ENCODE measurements around the gene SLC16A13. TPM values are rescaled to one million over a fixed set of nuclear protein-coding genes. Genes with fewer than 3 reads are reported as not detected.

Gene SLC16A13
- total RNA-seq, 4 donors from 2014 or later, result 2.7 to 5.6 (median 3.6) TPM

GRCh38 chr17:6994666-6995256 is 41.1 kb upstream of the SLC16A13 start:
- peak overlapping the region in 3 of 4 donors; percentile 85 to 91 (median 87) for H3K27ac ChIP-seq
- peak overlapping the region; percentile 46 to 69 (median 60) for H3K4me3 ChIP-seq
- intact Hi-C loops (cut with DNase I), result loop anchor here (10.0 kb wide), 1 partner anchor 160 kb away; the partner anchor contains the start of gene TEKT1
- WGBS, 2 donors, result 70 to 78% methylated on average over 9 of the region's 9 CpGs
- H3K9me3 ChIP-seq, result no peaks in the 10 kb centered on the region
- peaks cover 0 to 19% (median 4%) of the 10 kb centered on the region in 3 donors for H3K36me3 ChIP-seq
- H3K4me1 ChIP-seq, result peaks cover 0 to 40% (median 12%) of the 10 kb centered on the region in 3 donors
- H3K27me3 ChIP-seq, result no peaks in the 10 kb centered on the region
- TF ChIP-seq CTCF (IDR thresholded peaks at IDR 0.05) (no peak), POLR2A (IDR thresholded peaks at IDR 0.05) (no peak)
- no peak for DNase-seq

- intact Hi-C loops (cut with DNase I), result loop anchor here (10.0 kb wide), 1 partner anchor 161 kb away; the partner anchor contains the start of gene TEKT1
- DNase-seq, result no peak
- Histone ChIP-seq H3K27ac (peak within 1 kb of the TSS; percentile 53 to 91 (median 86)), H3K9me3 (no peaks in the 10 kb centered on the region), H3K4me1 (peaks cover 0 to 40% (median 12%) of the 10 kb centered on the region in 3 donors), H3K36me3 (peaks cover 6 to 29% (median 7%) of the 10 kb centered on the region in 3 donors), H3K27me3 (no peaks in the 10 kb centered on the region), H3K4me3 (peak within 1 kb of the TSS; percentile 46 to 69 (median 60))
- TF ChIP-seq POLR2A (IDR thresholded peaks at IDR 0.05) (peak in 2 of 4 donors; percentile 57 to 75), CTCF (IDR thresholded peaks at IDR 0.05) (no peak)
- WGBS, 2 donors, result 17 to 34% methylated on average over 4 to 9 of the region's 64 CpGs
Measured at GRCh38 chr17:6995500-6996255, 40.1 kb upstream of the SLC16A13 start, which contains the start of gene ALOX12. Gene ALOX12 (plus strand): TSS chr17:6996049. CDS start chr17:6996118, 69 bp downstream.

GRCh38 chr17:6996256-6997011 is 39.4 kb upstream of the SLC16A13 start:
- H3K4me1 ChIP-seq, result peaks cover 0 to 41% (median 12%) of the 10 kb centered on the region in 3 donors
- 70 to 75% methylated on average over 16 to 17 of the region's 58 CpGs for WGBS, 2 donors
- intact Hi-C loops (cut with DNase I), result loop anchor here (10.0 kb wide), 1 partner anchor 162 kb away; the partner anchor contains the start of gene TEKT1
- H3K36me3 ChIP-seq, result peaks cover 6 to 36% (median 7%) of the 10 kb centered on the region in 3 donors
- no peak for DNase-seq
- H3K27me3 ChIP-seq, result no peaks in the 10 kb centered on the region
- TF ChIP-seq CTCF (IDR thresholded peaks at IDR 0.05), result no peak
- TF ChIP-seq POLR2A (IDR thresholded peaks at IDR 0.05), result no peak
- H3K4me3 ChIP-seq, result peak overlapping the region; percentile 46 to 69 (median 60)
- peak overlapping the region in 3 of 4 donors; percentile 85 to 91 (median 87) for H3K27ac ChIP-seq
- H3K9me3 ChIP-seq, result no peaks in the 10 kb centered on the region

- TF ChIP-seq POLR2A (IDR thresholded peaks at IDR 0.05) (no peak), CTCF (IDR thresholded peaks at IDR 0.05) (no peak)
- intact Hi-C loops (cut with DNase I), result loop anchor here (10.0 kb wide), 1 partner anchor 162 kb away; the partner anchor contains the start of gene TEKT1
- Histone ChIP-seq H3K27me3 (no peaks in the 10 kb centered on the region), H3K4me1 (peaks cover 0 to 48% (median 12%) of the 10 kb centered on the region in 3 donors), H3K36me3 (peaks cover 7 to 44% (median 10%) of the 10 kb centered on the region in 3 donors), H3K9me3 (no peaks in the 10 kb centered on the region), H3K4me3 (peak overlapping the region in 2 of 4 donors; percentile 57 to 63), H3K27ac (no peak overlapping the region)
- DNase-seq, result no peak
- WGBS, 2 donors, result 80 to 84% methylated on average over 8 of the region's 8 CpGs
Measured at GRCh38 chr17:6997171-6997570, 38.6 kb upstream of the SLC16A13 start.
